WTC11 (cell line): ENCODE measurements around the gene SPTLC3. TPM values are rescaled to one million over a fixed set of nuclear protein-coding genes. Genes with fewer than 3 reads are reported as not detected.

Experiments used
- ATAC-seq: fragments of 200-7000 bp; cut with Tn5 transposase; 2 replicates; pipeline ENCODE4 v1.10.0; 2021; ENCODE audit warnings: mild to moderate bottlenecking, moderate library complexity
- CTCF ChIA-PET: fragments of 300-600 bp; sonication (Branson Sonifier 250); formaldehyde crosslinking; loops from one replicate; lab custom pipeline; 2021; ENCODE audit warnings: antibody characterized with exemption; lab: Charles Lee
- POLR2A ChIA-PET: fragments of 350-600 bp; sonication (Branson Sonifier 250); formaldehyde crosslinking; loops from one replicate; lab custom pipeline; 2021; ENCODE audit warnings: antibody characterized with exemption; lab: Charles Lee
- DNase-seq: peaks from one replicate; pipeline ENCODE4 v3.0.0; 2021; ENCODE audit warnings: low spot score
- H3K27ac Mint-ChIP-seq: 2 replicates; pipeline ENCODE4 v1.8.0; 2021; ENCODE audit warnings: mixed read lengths
- H3K27me3 Mint-ChIP-seq: 2 replicates; pipeline ENCODE4 v1.8.0; 2021; ENCODE audit warnings: low read depth, mild to moderate bottlenecking, moderate library complexity, mixed read lengths
- H3K36me3 Mint-ChIP-seq: 2 replicates; pipeline ENCODE4 v1.8.0; 2021; ENCODE audit warnings: mixed read lengths
- H3K4me1 Mint-ChIP-seq: 2 replicates; pipeline ENCODE4 v1.8.0; 2022; ENCODE audit warnings: mixed read lengths
- H3K4me3 Mint-ChIP-seq: 2 replicates; pipeline ENCODE4 v1.8.0; 2021; ENCODE audit warnings: mild to moderate bottlenecking, moderate library complexity, mixed read lengths
- H3K9me3 Mint-ChIP-seq: 2 replicates; pipeline ENCODE4 v1.8.0; 2021; ENCODE audit warnings: mixed read lengths
- E2F4 ChIP-seq: sonication (generic); formaldehyde crosslinking; IDR thresholded peaks from 2 replicates; pipeline ENCODE4 v1.8.1; 2022; ENCODE audit warnings: low read depth, mild to moderate bottlenecking, moderate library complexity, missing genetic modification reagents, borderline replicate concordance
- FOXP1 ChIP-seq: sonication (generic); formaldehyde crosslinking; IDR thresholded peaks from 2 replicates; pipeline ENCODE4 v1.8.0; 2022; ENCODE audit warnings: missing genetic modification reagents, mild to moderate bottlenecking, moderate library complexity, borderline replicate concordance
- HMGA2 ChIP-seq: fragments of 250-450 bp; sonication (Bioruptor Pico); IDR thresholded peaks from 2 replicates; pipeline ENCODE4 v1.4.0; 2021; ENCODE audit warnings: mild to moderate bottlenecking, moderate library complexity
- IRF1 ChIP-seq: sonication (generic); formaldehyde crosslinking; IDR thresholded peaks from 2 replicates; pipeline ENCODE4 v1.8.0; 2023; ENCODE audit warnings: missing genetic modification reagents
- MXD4 ChIP-seq: fragments of 250-450 bp; sonication (Bioruptor Pico); IDR thresholded peaks from 2 replicates; pipeline ENCODE4 v1.8.0; 2021; ENCODE audit warnings: mild to moderate bottlenecking, moderate library complexity, borderline replicate concordance
- NFATC4 ChIP-seq: fragments of 250-450 bp; sonication (Bioruptor Pico); IDR thresholded peaks from 2 replicates; pipeline ENCODE4 v1.9.0; 2021; ENCODE audit warnings: mild to moderate bottlenecking
- NR3C1 ChIP-seq: sonication (generic); formaldehyde crosslinking; conservative IDR thresholded peaks from 2 replicates; pipeline ENCODE4 v1.8.1; 2023; ENCODE audit warnings: low read depth, mild to moderate bottlenecking, missing genetic modification reagents
- SMAD4 ChIP-seq: sonication (generic); formaldehyde crosslinking; IDR thresholded peaks from 2 replicates; pipeline ENCODE4 v1.8.0; 2022; ENCODE audit warnings: mild to moderate bottlenecking, missing genetic modification reagents
- TEAD1 ChIP-seq: sonication (generic); formaldehyde crosslinking; IDR thresholded peaks from 2 replicates; pipeline ENCODE4 v1.8.0; 2022; ENCODE audit warnings: mild to moderate bottlenecking, missing genetic modification reagents
- ZMAT4 ChIP-seq: fragments of 250-450 bp; sonication (Bioruptor Pico); IDR thresholded peaks from 2 replicates; pipeline ENCODE4 v1.9.0; 2021; ENCODE audit warnings: mild to moderate bottlenecking
- ZNF512 ChIP-seq: sonication (generic); formaldehyde crosslinking; IDR thresholded peaks from 2 replicates; pipeline ENCODE4 v1.8.1; 2022; ENCODE audit warnings: missing genetic modification reagents, borderline replicate concordance
- ZNF532 ChIP-seq: fragments of 250-450 bp; sonication (Bioruptor Pico); IDR thresholded peaks from 2 replicates; pipeline ENCODE4 v1.9.0; 2021; ENCODE audit warnings: mild to moderate bottlenecking, borderline replicate concordance
- total RNA-seq: library from RNA; stranded (reverse); gene quantifications from 3 replicates; pipeline ENCODE4 v1.2.3, GENCODE V29; 2021
- TF ChIP-seq, protein P1 (sequence below): sonication (generic); formaldehyde crosslinking; IDR thresholded peaks from 2 replicates; pipeline ENCODE4 v1.8.0; 2022; ENCODE audit warnings: mild to moderate bottlenecking, missing genetic modification reagents
- TF ChIP-seq, protein P2 (sequence below): fragments of 250-450 bp; sonication (Bioruptor Pico); IDR thresholded peaks from 2 replicates; pipeline ENCODE4 v1.9.0; 2021; ENCODE audit warnings: moderate library complexity, mild to moderate bottlenecking, inconsistent platforms, borderline replicate concordance
- TF ChIP-seq, protein P3 (sequence below): sonication (generic); formaldehyde crosslinking; IDR thresholded peaks from 2 replicates; pipeline ENCODE4 v1.8.0; 2022; ENCODE audit warnings: missing genetic modification reagents
- TF ChIP-seq, protein P4 (sequence below): fragments of 250-450 bp; sonication (Bioruptor Pico); IDR thresholded peaks from 2 replicates; pipeline ENCODE4 v1.8.0; 2021; ENCODE audit warnings: mild to moderate bottlenecking

Gene SPTLC3
- total RNA-seq, 1 experiment from 2014 or later: 0.13 TPM

DNA sequence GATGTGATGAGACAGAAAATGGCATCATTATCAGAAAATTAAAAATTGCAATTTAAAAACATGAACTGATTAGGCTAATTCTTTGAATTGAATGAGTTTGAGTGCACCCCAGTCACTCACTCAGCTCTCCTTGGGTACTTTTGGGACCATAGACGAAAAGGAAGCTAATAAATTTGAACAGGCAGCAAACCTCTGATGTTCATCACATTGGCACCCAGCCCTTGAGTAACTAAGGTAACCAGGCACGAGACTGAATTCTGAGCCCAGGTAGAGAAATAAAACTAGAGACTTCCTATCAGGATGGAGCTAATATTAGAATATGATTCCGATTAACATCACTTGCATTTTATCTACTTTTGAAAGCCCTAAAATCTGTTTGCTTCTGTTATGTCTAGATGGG is 131.4 kb downstream of the SPTLC3 start (continued):
- TF ChIP-seq ZNF532 (CRISPR knock-in tag) (no peak), MXD4 (no peak), HMGA2 (no peak), ZNF512 (CRISPR knock-in tag) (no peak), NR3C1 (no peak), NFATC4 (CRISPR knock-in tag) (no peak), IRF1 (CRISPR knock-in tag) (no peak), SMAD4 (CRISPR knock-in tag) (no peak)
- TF ChIP-seq, protein P1, sequence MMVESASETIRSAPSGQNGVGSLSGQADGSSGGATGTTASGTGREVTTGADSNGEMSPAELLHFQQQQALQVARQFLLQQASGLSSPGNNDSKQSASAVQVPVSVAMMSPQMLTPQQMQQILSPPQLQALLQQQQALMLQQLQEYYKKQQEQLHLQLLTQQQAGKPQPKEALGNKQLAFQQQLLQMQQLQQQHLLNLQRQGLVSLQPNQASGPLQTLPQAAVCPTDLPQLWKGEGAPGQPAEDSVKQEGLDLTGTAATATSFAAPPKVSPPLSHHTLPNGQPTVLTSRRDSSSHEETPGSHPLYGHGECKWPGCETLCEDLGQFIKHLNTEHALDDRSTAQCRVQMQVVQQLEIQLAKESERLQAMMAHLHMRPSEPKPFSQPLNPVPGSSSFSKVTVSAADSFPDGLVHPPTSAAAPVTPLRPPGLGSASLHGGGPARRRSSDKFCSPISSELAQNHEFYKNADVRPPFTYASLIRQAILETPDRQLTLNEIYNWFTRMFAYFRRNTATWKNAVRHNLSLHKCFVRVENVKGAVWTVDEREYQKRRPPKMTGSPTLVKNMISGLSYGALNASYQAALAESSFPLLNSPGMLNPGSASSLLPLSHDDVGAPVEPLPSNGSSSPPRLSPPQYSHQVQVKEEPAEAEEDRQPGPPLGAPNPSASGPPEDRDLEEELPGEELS (CRISPR knock-in tag): no peak

DNA sequence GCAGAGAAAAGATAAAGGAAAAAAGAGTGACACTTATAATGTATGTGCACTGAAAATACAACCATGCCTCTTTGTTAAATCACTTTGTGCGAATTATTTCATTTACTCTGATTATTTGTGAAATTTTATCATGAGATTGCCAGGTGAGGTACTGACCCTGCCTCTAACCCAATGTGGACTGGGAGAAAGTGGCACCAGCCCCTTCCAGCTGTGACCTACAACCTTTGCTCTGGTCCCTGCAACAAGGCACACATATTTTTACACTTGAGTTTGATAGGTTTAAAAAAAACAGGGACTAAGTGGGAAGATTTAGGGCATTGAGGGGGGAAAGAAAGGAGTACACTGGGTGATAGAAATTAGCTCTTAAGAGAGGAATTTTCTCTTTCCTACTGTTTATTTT is 132.0 kb downstream of the SPTLC3 start:
- no peaks in the 10 kb centered on the region for H3K9me3 Mint-ChIP-seq
- H3K36me3 Mint-ChIP-seq: no peaks in the 10 kb centered on the region
- ChIA-PET CTCF (no interaction called here), POLR2A (no interaction called here)
- DNase-seq (no peak), ATAC-seq (no peak)
- no peaks in the 10 kb centered on the region; the same call in 1 of the 2 replicates for H3K4me1 Mint-ChIP-seq
- H3K27ac Mint-ChIP-seq: no peak overlapping the region
- H3K27me3 Mint-ChIP-seq: no peaks in the 10 kb centered on the region
- no peak overlapping the region for H3K4me3 Mint-ChIP-seq
- TF ChIP-seq, protein P2, sequence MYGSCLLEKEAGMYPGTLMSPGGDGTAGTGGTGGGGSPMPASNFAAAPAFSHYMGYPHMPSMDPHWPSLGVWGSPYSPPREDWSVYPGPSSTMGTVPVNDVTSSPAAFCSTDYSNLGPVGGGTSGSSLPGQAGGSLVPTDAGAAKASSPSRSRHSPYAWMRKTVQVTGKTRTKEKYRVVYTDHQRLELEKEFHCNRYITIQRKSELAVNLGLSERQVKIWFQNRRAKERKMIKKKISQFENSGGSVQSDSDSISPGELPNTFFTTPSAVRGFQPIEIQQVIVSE (CRISPR knock-in tag): no peak
- TF ChIP-seq FOXP1 (CRISPR knock-in tag): no peak
- TF ChIP-seq E2F4: no peak
- TF ChIP-seq, protein P3, sequence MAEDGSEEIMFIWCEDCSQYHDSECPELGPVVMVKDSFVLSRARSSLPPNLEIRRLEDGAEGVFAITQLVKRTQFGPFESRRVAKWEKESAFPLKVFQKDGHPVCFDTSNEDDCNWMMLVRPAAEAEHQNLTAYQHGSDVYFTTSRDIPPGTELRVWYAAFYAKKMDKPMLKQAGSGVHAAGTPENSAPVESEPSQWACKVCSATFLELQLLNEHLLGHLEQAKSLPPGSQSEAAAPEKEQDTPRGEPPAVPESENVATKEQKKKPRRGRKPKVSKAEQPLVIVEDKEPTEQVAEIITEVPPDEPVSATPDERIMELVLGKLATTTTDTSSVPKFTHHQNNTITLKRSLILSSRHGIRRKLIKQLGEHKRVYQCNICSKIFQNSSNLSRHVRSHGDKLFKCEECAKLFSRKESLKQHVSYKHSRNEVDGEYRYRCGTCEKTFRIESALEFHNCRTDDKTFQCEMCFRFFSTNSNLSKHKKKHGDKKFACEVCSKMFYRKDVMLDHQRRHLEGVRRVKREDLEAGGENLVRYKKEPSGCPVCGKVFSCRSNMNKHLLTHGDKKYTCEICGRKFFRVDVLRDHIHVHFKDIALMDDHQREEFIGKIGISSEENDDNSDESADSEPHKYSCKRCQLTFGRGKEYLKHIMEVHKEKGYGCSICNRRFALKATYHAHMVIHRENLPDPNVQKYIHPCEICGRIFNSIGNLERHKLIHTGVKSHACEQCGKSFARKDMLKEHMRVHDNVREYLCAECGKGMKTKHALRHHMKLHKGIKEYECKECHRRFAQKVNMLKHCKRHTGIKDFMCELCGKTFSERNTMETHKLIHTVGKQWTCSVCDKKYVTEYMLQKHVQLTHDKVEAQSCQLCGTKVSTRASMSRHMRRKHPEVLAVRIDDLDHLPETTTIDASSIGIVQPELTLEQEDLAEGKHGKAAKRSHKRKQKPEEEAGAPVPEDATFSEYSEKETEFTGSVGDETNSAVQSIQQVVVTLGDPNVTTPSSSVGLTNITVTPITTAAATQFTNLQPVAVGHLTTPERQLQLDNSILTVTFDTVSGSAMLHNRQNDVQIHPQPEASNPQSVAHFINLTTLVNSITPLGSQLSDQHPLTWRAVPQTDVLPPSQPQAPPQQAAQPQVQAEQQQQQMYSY (CRISPR knock-in tag): no peak
- TF ChIP-seq, protein P4, sequence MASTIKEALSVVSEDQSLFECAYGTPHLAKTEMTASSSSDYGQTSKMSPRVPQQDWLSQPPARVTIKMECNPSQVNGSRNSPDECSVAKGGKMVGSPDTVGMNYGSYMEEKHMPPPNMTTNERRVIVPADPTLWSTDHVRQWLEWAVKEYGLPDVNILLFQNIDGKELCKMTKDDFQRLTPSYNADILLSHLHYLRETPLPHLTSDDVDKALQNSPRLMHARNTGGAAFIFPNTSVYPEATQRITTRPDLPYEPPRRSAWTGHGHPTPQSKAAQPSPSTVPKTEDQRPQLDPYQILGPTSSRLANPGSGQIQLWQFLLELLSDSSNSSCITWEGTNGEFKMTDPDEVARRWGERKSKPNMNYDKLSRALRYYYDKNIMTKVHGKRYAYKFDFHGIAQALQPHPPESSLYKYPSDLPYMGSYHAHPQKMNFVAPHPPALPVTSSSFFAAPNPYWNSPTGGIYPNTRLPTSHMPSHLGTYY (CRISPR knock-in tag): no peak
- no peak for TF ChIP-seq HMGA2
- no peak for TF ChIP-seq TEAD1 (CRISPR knock-in tag)
- TF ChIP-seq ZMAT4 (CRISPR knock-in tag): no peak
